Choroid plexus epithelial cell (primary cell): ENCODE measurements around the gene WIZ.
"Not testable (repeated sequence)": the region's sequence is repeated elsewhere in the genome, so short reads cannot be mapped to it uniquely, and the experiment has no call there.

ENCODE experiments used
- DNase-seq: peaks from one replicate; pipeline ENCODE4 v3.0.0-alpha.2; 2010; ENCODE audit warnings: low read depth
- H3K4me3 ChIP-seq: 2 replicates; pipeline ENCODE4 v1.5.1; 2011; ENCODE audit warnings: low read depth, mild to moderate bottlenecking, control low read depth, low read length, moderate library complexity
- CTCF ChIP-seq: conservative IDR thresholded peaks from 2 replicates; pipeline ENCODE4 v1.5.1; 2011; ENCODE audit warnings: low read depth, mild to moderate bottlenecking, control low read depth, inconsistent platforms, low read length, moderate library complexity

WIZ gene

GRCh38 chr19:15412832-15413231 lies 36.9 kb downstream of the WIZ start:
- peak; percentile 35 for DNase-seq

GRCh38 chr19:15411351-15411750 lies 38.4 kb downstream of the WIZ start:
- DNase-seq, H3K4me3 ChIP-seq: not testable (repeated sequence)

More at GRCh38 chr19:15412832-15413231, 36.9 kb downstream of the WIZ start:
- no peak overlapping the region for H3K4me3 ChIP-seq
- peak; percentile 22 for TF ChIP-seq CTCF

GRCh38 chr19:15404780-15405211 lies 45.0 kb downstream of the WIZ start:
- no peak for DNase-seq
- no peak for TF ChIP-seq CTCF
- H3K4me3 ChIP-seq: no peak overlapping the region

- no peak for DNase-seq
- no peak overlapping the region for H3K4me3 ChIP-seq
- TF ChIP-seq CTCF: no peak
Observed at GRCh38 chr19:15404097-15404779, 45.5 kb downstream of the WIZ start.

GRCh38 chr19:15403151-15403531 lies 46.6 kb downstream of the WIZ start:
- no peak overlapping the region for H3K4me3 ChIP-seq
- DNase-seq: no peak
- TF ChIP-seq CTCF: no peak

- no peak for TF ChIP-seq CTCF
- DNase-seq: no peak
- no peak overlapping the region for H3K4me3 ChIP-seq
Observed at GRCh38 chr19:15402411-15403150, 47.2 kb downstream of the WIZ start.

- no peak for TF ChIP-seq CTCF
- H3K4me3 ChIP-seq: no peak overlapping the region
- DNase-seq: no peak
Observed at GRCh38 chr19:15401397-15401710, 48.4 kb downstream of the WIZ start.
